Measurements from ENCODE around the gene CCL3.
"Not testable (repeated sequence)": the region's sequence is repeated elsewhere in the genome, so short reads cannot be mapped to it uniquely, and the experiment has no call there.

The CCL3 gene
- 3.2 to 290 (median 25.3) reads per million in 4 experiments for total RNA-seq

GRCh38 chr17:36089888-36090836 lies at the start of gene CCL3:
Gene CCL3, minus strand, starts transcription at chr17:36090143. Its CDS starts 85 bp downstream, at chr17:36090058.
- no peak for DNase-seq

GRCh38 chr17:36136439-36136838 lies 46.5 kb upstream of the CCL3 start:
- DNase-seq: no peak

GRCh38 chr17:36136036-36136435 lies 46.1 kb upstream of the CCL3 start:
- DNase-seq: no peak

GRCh38 chr17:36135465-36135864 lies 45.5 kb upstream of the CCL3 start:
- DNase-seq: no peak

GRCh38 chr17:36133602-36134236 lies 43.8 kb upstream of the CCL3 start:
- no peak for DNase-seq

- no peak for DNase-seq
Measured at GRCh38 chr17:36132421-36132831, 42.5 kb upstream of the CCL3 start.

- DNase-seq: no peak
Measured at GRCh38 chr17:36131931-36132330, 42.0 kb upstream of the CCL3 start.

- no peak for DNase-seq
Measured at GRCh38 chr17:36131421-36131820, 41.5 kb upstream of the CCL3 start.

GRCh38 chr17:36130346-36130745 lies 40.4 kb upstream of the CCL3 start:
- no peak for DNase-seq

GRCh38 chr17:36129616-36130015 lies 39.7 kb upstream of the CCL3 start:
- no peak for DNase-seq

GRCh38 chr17:36128411-36128978 lies 38.6 kb upstream of the CCL3 start:
- no peak for DNase-seq

- DNase-seq: no peak
Measured at GRCh38 chr17:36127911-36128310, 38.0 kb upstream of the CCL3 start.

- no peak for DNase-seq
Measured at GRCh38 chr17:36127199-36127893, 37.4 kb upstream of the CCL3 start.

GRCh38 chr17:36124879-36125824 lies 35.2 kb upstream of the CCL3 start:
- DNase-seq: no peak

GRCh38 chr17:36123431-36123830 lies 33.5 kb upstream of the CCL3 start:
- no peak for DNase-seq

GRCh38 chr17:36121099-36121498 lies 31.2 kb upstream of the CCL3 start:
- not testable (repeated sequence) for DNase-seq

- DNase-seq: no peak
Measured at GRCh38 chr17:36120221-36120620, 30.3 kb upstream of the CCL3 start.

- no peak for DNase-seq
Measured at GRCh38 chr17:36118477-36119353, 28.8 kb upstream of the CCL3 start.

- DNase-seq: no peak
Measured at GRCh38 chr17:36117505-36118382, 27.8 kb upstream of the CCL3 start.

GRCh38 chr17:36115649-36115977 lies 25.7 kb upstream of the CCL3 start:
- DNase-seq: not testable (repeated sequence)

Measured in effector CD8-positive, alpha-beta T cell (primary cell).